Right ventricle myocardium superior (tissue), 1 donor: ENCODE data around the gene CDH11. TPM values are rescaled to one million over a fixed set of nuclear protein-coding genes. Genes with fewer than 3 reads are reported as not detected.
A peak's percentile ranks its signal among the peaks of the same experiment; 100 is the strongest.

Experiments
- ATAC-seq: fragments of 200-7000 bp; cut with Tn5 transposase; one replicate; pipeline ENCODE4 v1.9.1; 2020; ENCODE audit warnings: mild to moderate bottlenecking; ENCODE audit not compliant: poor library complexity
- DNase-seq: peaks from one replicate; pipeline ENCODE4 v3.0.0-alpha.2; 2020
- intact Hi-C: fragments of 100-400 bp; cut with DNase I; formaldehyde crosslinking; loops from one replicate; pipeline ENCODE4 v1.11.2; 2022
- long read RNA-seq: library from polyadenylated mRNA; unstranded; transcript quantifications from one replicate; pipeline ENCODE4 v2.0.0, GENCODE V29; 2021
- total RNA-seq: library from RNA; stranded (reverse); fragmentation: NEBNext Ultra II Directional; extraction: Animal tissue kit (Norgen Biotek cat#: 25700); gene quantifications from one replicate; pipeline ENCODE4 v1.2.1, GENCODE V29; 2021
- donor health status: DM: no; HTN: yes; CAD: no; lungs with severe emphysema.

CDH11 gene, protein sequence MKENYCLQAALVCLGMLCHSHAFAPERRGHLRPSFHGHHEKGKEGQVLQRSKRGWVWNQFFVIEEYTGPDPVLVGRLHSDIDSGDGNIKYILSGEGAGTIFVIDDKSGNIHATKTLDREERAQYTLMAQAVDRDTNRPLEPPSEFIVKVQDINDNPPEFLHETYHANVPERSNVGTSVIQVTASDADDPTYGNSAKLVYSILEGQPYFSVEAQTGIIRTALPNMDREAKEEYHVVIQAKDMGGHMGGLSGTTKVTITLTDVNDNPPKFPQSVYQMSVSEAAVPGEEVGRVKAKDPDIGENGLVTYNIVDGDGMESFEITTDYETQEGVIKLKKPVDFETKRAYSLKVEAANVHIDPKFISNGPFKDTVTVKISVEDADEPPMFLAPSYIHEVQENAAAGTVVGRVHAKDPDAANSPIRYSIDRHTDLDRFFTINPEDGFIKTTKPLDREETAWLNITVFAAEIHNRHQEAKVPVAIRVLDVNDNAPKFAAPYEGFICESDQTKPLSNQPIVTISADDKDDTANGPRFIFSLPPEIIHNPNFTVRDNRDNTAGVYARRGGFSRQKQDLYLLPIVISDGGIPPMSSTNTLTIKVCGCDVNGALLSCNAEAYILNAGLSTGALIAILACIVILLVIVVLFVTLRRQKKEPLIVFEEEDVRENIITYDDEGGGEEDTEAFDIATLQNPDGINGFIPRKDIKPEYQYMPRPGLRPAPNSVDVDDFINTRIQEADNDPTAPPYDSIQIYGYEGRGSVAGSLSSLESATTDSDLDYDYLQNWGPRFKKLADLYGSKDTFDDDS
- 9.7 TPM for total RNA-seq
- long read RNA-seq, full-length matches to known transcripts = 6 of 7 reads
- long read RNA-seq, partial matches to known transcripts = 1 of 7 reads
- long read RNA-seq, other reads (novel, unspliced or antisense) = 0 of 7 reads

GRCh38 chr16:65121870-65122723 lies at the start of gene CDH11:
Gene CDH11 (minus strand): TSS chr16:65122063. CDS start chr16:65004869, 117,194 bp downstream.
- intact Hi-C loops = no loop called here
- DNase-seq = peak; percentile 73

GRCh38 chr16:65154321-65154720 lies 32.5 kb upstream of the CDH11 start:
- intact Hi-C loops = no loop called here
- no peak for DNase-seq
- ATAC-seq = no peak

More at GRCh38 chr16:65121870-65122723, at the start of gene CDH11:
- peak; percentile 59 for ATAC-seq

DNA sequence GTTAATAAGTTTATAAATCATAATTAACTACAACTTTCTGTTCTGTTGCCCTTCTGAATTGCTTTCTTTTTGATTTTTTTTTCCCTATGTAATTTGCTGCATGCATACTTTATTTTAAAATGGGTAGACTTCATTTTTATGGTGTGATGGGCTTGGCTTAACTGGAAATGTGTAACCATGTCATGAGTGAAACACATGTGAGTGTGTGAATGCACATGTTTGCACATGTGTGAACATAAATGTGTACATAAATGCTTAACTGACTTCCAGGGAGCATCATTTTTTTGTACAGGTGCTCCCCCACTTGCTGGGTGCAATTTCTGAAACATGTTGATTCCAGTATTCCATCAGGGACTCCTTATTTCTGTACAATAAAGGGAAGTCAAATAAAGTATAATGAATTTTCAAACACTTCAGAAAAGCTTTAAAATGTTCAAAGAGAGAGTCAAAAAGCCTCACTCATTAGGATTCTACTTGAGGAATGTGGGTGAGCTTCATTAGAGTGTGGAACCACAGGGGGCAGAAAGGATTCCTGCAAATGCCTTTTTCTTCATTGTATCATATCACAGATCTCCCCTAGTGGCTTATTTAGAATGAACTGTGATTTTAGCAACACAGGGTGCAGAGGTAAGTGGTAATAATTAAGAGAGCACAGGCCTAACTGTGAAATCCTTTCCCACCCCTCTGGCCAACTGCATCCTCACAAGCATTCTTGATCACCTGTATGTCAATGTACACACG lies 31.7 kb upstream of the CDH11 start:
- intact Hi-C loops = no loop called here
- ATAC-seq (no peak), DNase-seq (no peak)

DNA sequence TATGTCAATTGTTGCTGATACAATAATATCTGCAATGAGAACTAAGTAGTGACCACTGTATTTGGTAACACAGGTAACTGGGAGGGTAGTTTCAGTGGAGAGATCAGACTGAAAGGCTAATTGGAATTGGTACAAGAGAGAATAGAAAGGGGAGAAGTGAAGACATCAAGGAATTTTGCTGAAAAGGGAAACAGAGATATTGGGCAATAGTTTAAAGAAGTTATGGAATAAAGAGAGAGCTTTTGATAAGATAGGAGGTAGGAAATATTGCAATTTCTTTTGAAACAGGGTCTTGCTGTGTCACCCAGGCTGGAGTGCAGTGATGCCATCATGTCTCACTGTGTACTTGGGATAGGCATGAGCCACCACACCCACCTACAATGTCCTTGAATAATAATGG lies 26.9 kb upstream of the CDH11 start:
- DNase-seq = no peak
- intact Hi-C loops = no loop called here
- ATAC-seq = no peak

- DNase-seq = no peak
- ATAC-seq = no peak
- intact Hi-C loops = no loop called here
Measured at GRCh38 chr16:65142276-65142675, 20.4 kb upstream of the CDH11 start.

DNA sequence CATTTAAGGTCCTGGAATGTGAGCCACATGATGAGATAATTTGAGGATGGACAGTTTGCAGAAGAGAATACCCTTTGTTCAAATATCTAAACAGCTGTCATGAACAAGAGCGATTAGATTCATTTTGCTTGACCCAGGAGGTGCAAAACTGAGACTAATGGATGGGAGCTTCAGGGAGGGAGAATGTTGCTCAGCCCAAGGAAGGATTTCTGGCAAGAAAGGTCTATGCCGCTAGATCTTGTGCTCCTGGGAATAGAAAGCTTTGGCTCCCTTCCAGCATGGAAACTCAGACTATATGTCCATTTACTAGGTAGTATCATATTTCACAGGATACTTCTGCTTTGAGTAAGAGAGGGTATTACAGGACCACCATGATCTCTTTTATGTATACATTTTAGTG lies 14.8 kb upstream of the CDH11 start:
- intact Hi-C loops = no loop called here
- ATAC-seq (no peak), DNase-seq (no peak)

GRCh38 chr16:65126845-65127624 lies 5.2 kb upstream of the CDH11 start:
- intact Hi-C loops = no loop called here
- ATAC-seq (no peak), DNase-seq (no peak)

DNA sequence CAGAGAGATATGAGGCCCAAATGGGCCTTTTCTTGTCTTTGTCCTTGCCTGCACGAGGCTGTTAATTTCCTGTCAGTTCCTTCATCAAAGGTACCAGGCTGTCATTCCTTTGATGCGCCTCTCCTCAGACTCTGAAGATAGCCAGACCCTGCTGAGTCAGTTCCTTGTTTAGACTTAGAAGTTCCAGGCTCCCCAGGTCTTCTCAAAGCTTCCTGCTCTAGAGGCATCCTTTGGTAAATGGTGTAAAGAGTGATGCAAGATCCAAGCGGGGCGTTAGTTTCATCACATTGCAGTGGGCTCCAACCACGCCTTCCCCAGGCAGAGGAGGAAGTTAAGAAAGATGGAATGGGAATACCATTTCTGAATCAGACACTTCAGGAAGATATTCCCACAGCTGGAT lies 4.0 kb upstream of the CDH11 start:
- ATAC-seq = no peak
- intact Hi-C loops = no loop called here
- DNase-seq = no peak

GRCh38 chr16:65125322-65125721 lies 3.5 kb upstream of the CDH11 start:
- ATAC-seq (no peak), DNase-seq (no peak)
- intact Hi-C loops = no loop called here

DNA sequence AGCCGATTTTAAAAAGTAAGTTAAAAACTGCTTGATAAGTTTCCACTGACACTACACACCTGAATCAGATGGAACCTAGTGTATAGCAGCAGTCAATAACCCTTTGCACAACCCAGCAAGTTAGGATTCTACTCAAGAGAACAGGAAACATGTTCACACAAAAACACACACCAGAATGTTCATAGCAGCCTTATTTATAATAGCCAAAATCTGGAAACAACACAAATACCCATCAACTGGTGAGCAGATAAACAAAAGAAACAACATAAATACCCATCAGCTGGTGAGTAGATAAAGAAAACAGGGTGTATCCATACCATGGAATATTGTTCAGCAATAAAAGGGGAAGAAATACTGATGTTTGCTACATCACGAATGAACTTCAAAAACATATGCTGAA lies 2.7 kb upstream of the CDH11 start:
- no peak for DNase-seq
- no peak for ATAC-seq
- intact Hi-C loops = no loop called here

DNA sequence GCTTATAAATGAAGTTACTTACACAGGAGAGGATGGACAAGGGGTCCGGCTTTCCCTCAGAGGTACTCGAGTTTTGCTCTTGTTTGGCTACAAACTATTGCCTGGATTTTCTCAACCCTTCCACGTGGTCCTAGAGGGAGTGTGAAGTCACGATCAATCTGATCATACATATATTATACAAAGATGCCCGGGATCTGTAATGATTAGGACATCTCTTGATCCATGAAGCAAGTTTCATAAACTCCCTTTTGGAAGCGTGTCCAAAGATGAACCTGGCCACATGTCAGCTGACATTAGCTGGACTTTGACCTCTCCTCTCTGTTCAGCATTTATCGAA lies 2.3 kb upstream of the CDH11 start:
- intact Hi-C loops = no loop called here
- no peak for ATAC-seq
- DNase-seq = no peak

DNA sequence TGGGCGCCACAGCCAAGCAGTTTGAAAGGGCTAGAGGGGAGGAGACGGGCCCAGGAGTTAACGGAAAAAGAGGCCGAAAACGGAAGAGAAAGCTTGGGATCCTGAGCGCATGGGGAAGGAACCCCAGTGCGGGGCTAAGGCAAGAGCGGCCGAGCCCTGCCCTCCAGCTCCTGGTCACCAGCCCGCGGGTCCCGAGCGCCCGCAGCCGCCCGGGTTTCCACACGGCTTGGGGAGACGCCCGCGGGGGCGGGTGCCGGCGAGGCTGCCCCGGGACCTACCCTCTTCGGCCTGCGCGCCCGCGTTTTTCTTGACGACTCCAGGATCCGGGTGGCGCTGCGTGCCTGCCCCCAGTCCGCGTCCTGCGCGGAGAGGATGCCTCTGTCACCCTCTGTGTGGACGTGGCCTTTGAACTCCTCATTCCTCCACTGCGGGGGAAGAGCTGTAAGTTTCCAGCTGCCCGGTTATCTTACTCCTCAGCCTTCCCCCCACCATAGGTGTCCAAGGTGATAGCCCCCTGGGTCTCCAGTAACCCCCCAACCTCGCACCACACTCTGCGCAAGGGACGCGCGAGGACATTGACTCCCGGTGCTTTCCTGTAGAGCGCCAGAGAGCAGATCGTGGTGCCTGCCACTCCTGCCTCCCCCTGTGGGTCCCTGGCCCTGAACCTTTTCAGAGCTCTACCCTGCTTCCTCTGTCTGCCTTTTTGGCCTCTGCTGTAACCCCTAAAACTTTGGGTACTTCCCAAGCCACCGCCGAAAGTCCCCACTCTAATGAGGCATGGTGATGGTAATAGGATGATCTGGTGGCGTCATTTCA lies 1.7 kb upstream of the CDH11 start:
- peak; percentile 52 for DNase-seq
- ATAC-seq = peak; percentile 16
- intact Hi-C loops = no loop called here

DNA sequence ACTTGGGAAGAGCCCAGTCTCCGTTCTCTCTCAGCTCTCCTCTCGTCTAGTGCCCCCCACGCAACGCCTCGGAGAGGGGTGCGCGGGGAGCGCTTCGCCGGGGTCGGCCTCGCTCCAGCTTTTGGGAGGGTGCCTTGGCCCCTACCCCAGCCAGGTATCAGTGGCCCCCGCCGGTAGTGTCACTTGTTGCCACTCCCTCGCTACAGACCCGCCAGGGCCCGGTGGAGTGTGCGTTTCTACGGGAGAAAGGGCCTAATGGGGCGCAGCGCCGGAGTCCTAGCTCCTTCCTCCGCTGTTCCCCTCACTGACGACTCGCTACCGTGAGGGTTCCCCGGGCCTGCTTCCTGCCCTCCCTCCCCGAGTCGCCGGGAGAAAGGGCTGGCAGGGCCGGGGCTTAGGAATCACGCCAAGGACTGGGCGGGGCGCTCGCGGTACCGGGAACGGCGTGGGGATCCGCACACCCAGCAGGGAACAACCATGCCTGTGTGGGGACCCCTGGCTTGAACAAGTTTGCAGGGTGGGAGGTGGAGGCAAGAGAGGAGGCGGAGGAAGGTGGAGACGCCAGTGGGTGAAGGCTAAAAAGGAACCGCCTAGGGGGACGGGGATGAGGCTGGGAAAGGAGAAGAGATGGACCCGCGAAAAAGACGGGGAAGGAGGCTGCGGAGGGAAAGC lies 997 bp upstream of the CDH11 start:
- intact Hi-C loops = no loop called here
- DNase-seq = peak; percentile 75
- peak; percentile 66 for ATAC-seq

- ATAC-seq = peak; percentile 14
- DNase-seq = peak; percentile 46
Measured at GRCh38 chr16:65120831-65121721, 787 bp downstream of the CDH11 start.

DNA sequence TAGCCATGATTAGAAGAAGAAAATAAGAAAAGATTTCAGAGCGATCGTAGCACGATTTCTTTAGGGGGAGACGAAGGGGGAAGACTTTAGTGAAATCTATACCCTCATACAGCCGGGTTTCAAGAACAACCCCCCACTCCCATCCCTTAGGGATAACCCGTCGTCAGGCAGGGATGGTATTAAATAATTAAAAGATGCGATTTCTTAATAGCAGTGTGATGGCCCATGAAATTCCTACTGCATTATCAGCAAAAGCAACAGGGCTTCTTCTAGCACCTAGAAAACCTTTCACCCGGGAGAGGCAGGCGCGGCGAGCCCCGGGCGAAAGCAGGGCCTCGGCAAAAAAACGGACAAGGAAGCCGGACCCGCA lies 1.4 kb downstream of the CDH11 start:
- DNase-seq = no peak
- intact Hi-C loops = no loop called here

More at GRCh38 chr16:65120831-65121721, 787 bp downstream of the CDH11 start:
- intact Hi-C loops = no loop called here

More for the DNA sequence above, 1.4 kb downstream of the CDH11 start:
- ATAC-seq = no peak
